PC-9 (cell line): ENCODE results near the gene APOA4. TPM values are rescaled to one million over a fixed set of nuclear protein-coding genes. Genes with fewer than 3 reads are reported as not detected.

Source experiments
- BruUV-seq: library from RNA; stranded (reverse); fragments of 400-500 nt; replicated peaks from 2 replicates; lab custom pipeline; 2021; lab: Mats Ljungman, UMichigan
- CTCF ChIA-PET: fragments of 300-600 bp; sonication (Branson Sonifier 250); formaldehyde crosslinking; loops from one replicate; lab custom pipeline; 2022; ENCODE audit warnings: antibody characterized with exemption; lab: Charles Lee
- POLR2A ChIA-PET: fragments of 300-600 bp; sonication (Branson Sonifier 250); formaldehyde crosslinking; loops from one replicate; lab custom pipeline; 2022; ENCODE audit warnings: antibody characterized with exemption; ENCODE audit not compliant: unreplicated experiment; lab: Charles Lee
- DNase-seq, 2 experiments: peaks; one replicate each; pipeline versions ENCODE4 v3.0.0 to v3.0.0-alpha.2; 2015 to 2022; ENCODE audit warnings: mixed read lengths in 1 of 2
- H2AFZ ChIP-seq: fragments of 200-600 bp; sonication (generic); 2 replicates; pipeline ENCODE4 v1.8.1; 2017; ENCODE audit warnings: antibody characterized with exemption
- H3F3A ChIP-seq: fragments of 200-600 bp; sonication (generic); 2 replicates; pipeline ENCODE4 v1.8.1; 2017; ENCODE audit warnings: antibody characterized with exemption, mild to moderate bottlenecking, low read depth; ENCODE audit not compliant: insufficient read depth
- H3K27ac ChIP-seq: fragments of 200-600 bp; sonication (generic); 2 replicates; pipeline ENCODE4 v1.6.1; 2016; ENCODE audit warnings: mixed run types
- H3K27me3 ChIP-seq: fragments of 200-600 bp; sonication (generic); 2 replicates; pipeline ENCODE4 v1.6.1; 2016; ENCODE audit warnings: low read depth, mixed run types; ENCODE audit not compliant: insufficient read depth
- H3K36me3 ChIP-seq: fragments of 200-600 bp; sonication (generic); 2 replicates; pipeline ENCODE4 v1.6.1; 2016; ENCODE audit warnings: low read depth, mixed run types
- H3K4me1 ChIP-seq: fragments of 200-600 bp; sonication (generic); replicated peaks from 2 replicates; pipeline ENCODE4 v1.6.1; 2016; ENCODE audit warnings: mixed run types; ENCODE audit not compliant: insufficient read depth
- H3K4me2 ChIP-seq: fragments of 200-600 bp; sonication (generic); 2 replicates; pipeline ENCODE4 v1.6.1; 2017; ENCODE audit warnings: mixed run types
- H3K4me3 ChIP-seq: fragments of 200-600 bp; sonication (generic); 2 replicates; pipeline ENCODE4 v1.6.1; 2016; ENCODE audit warnings: mixed run types
- H3K79me2 ChIP-seq: fragments of 200-600 bp; sonication (generic); 2 replicates; pipeline ENCODE4 v1.6.1; 2017; ENCODE audit warnings: low read depth, mixed run types
- H3K9me2 ChIP-seq: fragments of 200-600 bp; sonication (generic); 2 replicates; pipeline ENCODE4 v1.8.1; 2017; ENCODE audit warnings: mild to moderate bottlenecking; ENCODE audit not compliant: insufficient read depth
- H3K9me3 ChIP-seq: fragments of 200-600 bp; sonication (generic); 2 replicates; pipeline ENCODE4 v1.8.1; 2016; ENCODE audit warnings: low read depth; ENCODE audit not compliant: insufficient read depth
- H4K20me1 ChIP-seq: fragments of 200-600 bp; sonication (generic); 2 replicates; pipeline ENCODE4 v1.8.1; 2017; ENCODE audit not compliant: insufficient read depth
- EZH2 ChIP-seq: fragments of 200-600 bp; sonication (generic); IDR thresholded peaks from 2 replicates; pipeline ENCODE4 v1.8.0; 2017; ENCODE audit warnings: antibody characterized with exemption, low read depth
- intact Hi-C: fragments of 100-400 bp; cut with micrococcal nuclease; formaldehyde crosslinking; loops from one replicate; pipeline ENCODE4 v1.10.0; 2022; ENCODE audit not compliant: unreplicated experiment
- total RNA-seq: library from RNA; stranded (reverse); gene quantifications from 2 replicates; pipeline ENCODE4 v1.2.3, GENCODE V29; 2021
- TF ChIP-seq, protein P1 (sequence below): fragments of 200-600 bp; sonication (generic); conservative IDR thresholded peaks from 2 replicates; pipeline ENCODE4 v1.6.1; 2017; ENCODE audit warnings: mixed run types, antibody characterized with exemption, mild to moderate bottlenecking, moderate library complexity

APOA4 gene
- total RNA-seq, 1 experiment from 2014 or later, result not detected

DNA sequence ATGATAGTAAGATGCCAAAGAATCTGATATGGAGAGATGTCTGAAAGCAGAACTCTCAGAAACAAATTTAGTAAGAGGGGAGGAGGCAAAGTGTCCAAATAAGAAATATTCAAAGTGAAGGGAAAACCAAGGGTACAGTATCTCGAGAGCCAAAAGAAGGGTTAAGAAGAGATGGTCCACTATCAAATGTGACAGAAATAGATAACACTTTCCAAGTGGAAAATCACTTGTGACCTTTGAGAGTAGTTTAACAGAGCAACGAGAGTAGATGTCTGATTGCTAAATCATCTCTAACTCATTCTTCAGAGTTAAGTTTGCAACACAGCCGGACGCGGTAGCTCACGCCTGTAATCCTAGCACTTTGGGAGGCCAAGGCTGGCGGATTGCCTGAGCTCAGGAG lies 46.0 kb downstream of the APOA4 start:
- intact Hi-C loops, result no loop called here
- H3K79me2 ChIP-seq, result peaks cover 5% of the 10 kb centered on the region
- H3K36me3 ChIP-seq, result peaks cover 37% of the 10 kb centered on the region; the same call in 1 of the 2 replicates
- H3K9me2 ChIP-seq, result no peaks in the 10 kb centered on the region
- peaks cover 19% of the 10 kb centered on the region for H3K4me1 ChIP-seq
- no peak overlapping the region for H3K27ac ChIP-seq
- no peak overlapping the region for H3K4me3 ChIP-seq
- no TSS peak for BruUV-seq
- CTCF ChIA-PET, result no interaction called here
- H3K9me3 ChIP-seq, result no peaks in the 10 kb centered on the region
- H3K27me3 ChIP-seq, result no peaks in the 10 kb centered on the region
- DNase-seq, result no peak
- TF ChIP-seq, protein P1, sequence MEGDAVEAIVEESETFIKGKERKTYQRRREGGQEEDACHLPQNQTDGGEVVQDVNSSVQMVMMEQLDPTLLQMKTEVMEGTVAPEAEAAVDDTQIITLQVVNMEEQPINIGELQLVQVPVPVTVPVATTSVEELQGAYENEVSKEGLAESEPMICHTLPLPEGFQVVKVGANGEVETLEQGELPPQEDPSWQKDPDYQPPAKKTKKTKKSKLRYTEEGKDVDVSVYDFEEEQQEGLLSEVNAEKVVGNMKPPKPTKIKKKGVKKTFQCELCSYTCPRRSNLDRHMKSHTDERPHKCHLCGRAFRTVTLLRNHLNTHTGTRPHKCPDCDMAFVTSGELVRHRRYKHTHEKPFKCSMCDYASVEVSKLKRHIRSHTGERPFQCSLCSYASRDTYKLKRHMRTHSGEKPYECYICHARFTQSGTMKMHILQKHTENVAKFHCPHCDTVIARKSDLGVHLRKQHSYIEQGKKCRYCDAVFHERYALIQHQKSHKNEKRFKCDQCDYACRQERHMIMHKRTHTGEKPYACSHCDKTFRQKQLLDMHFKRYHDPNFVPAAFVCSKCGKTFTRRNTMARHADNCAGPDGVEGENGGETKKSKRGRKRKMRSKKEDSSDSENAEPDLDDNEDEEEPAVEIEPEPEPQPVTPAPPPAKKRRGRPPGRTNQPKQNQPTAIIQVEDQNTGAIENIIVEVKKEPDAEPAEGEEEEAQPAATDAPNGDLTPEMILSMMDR, result no peak
- TF ChIP-seq EZH2, result no peak
- H3K4me2 ChIP-seq, result no peak overlapping the region
- H4K20me1 ChIP-seq, result no peaks in the 10 kb centered on the region
- H3F3A ChIP-seq, result peaks cover 28% of the 10 kb centered on the region
- POLR2A ChIA-PET, result no interaction called here
- H2AFZ ChIP-seq, result no peak overlapping the region

DNA sequence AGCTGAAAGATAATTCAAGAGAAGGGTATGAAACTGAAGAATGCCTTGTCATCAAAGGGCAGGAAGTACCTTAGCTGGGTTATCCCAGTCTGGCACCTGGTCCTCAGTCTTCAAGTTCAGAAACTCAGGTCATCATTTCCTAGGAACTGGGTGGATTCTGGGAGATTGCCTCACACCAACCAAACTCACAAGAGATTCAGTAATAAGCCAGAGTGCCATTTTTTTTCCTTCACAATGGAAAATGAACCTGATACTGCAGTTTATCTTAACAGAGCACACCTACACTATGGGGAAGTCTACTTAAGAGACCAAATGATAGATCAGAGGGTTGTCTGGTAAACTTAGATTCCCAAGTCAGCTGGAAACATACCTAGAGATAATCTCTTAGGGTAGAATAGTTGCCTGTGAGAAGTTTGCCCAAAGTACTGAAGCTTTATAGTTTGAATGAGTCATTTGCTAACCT lies 46.6 kb downstream of the APOA4 start:
- Histone ChIP-seq H3F3A (peaks cover 28% of the 10 kb centered on the region), H3K9me2 (no peaks in the 10 kb centered on the region), H3K4me3 (no peak overlapping the region), H2AFZ (no peak overlapping the region), H3K4me2 (no peak overlapping the region), H3K27me3 (no peaks in the 10 kb centered on the region), H3K79me2 (peaks cover 10% of the 10 kb centered on the region), H3K27ac (no peak overlapping the region), H4K20me1 (no peaks in the 10 kb centered on the region), H3K36me3 (peaks cover 36% of the 10 kb centered on the region; the same call in 1 of the 2 replicates), H3K4me1 (peaks cover 24% of the 10 kb centered on the region), H3K9me3 (no peaks in the 10 kb centered on the region)
- intact Hi-C loops, result no loop called here
- no TSS peak for BruUV-seq
- TF ChIP-seq, protein P1, result no peak
- TF ChIP-seq EZH2, result no peak
- POLR2A ChIA-PET, result interaction anchor here (0.7 to 0.8 kb wide), 2 partner anchors 53 to 342 kb away, joined by 4 to 6 read pairs; no protein-coding TSS in a partner anchor
- DNase-seq, result no peak
- CTCF ChIA-PET, result no interaction called here

DNA sequence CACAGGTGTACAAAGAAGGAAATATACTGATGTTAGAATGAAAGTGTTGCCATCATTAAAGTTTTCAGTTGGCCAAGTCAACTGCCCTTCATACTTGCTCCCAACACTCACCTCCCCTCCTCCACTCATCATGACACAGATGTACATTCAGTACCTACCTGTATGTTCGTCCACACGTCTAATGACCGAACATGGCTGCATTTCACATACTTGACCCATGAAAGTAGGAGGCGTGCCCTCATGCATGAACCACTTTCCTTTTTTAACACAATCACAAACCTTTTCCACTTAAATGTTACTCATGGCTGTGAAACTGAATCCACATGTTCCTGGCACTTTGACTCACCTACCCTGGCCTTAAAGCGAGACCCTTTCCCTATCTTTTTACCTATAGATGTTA lies 47.1 kb downstream of the APOA4 start:
- Histone ChIP-seq H3K4me3 (no peak overlapping the region), H4K20me1 (no peaks in the 10 kb centered on the region), H3K4me1 (peaks cover 29% of the 10 kb centered on the region), H2AFZ (no peak overlapping the region), H3K79me2 (peaks cover 16% of the 10 kb centered on the region), H3K9me2 (no peaks in the 10 kb centered on the region), H3K27me3 (no peaks in the 10 kb centered on the region), H3K27ac (no peak overlapping the region), H3K9me3 (no peaks in the 10 kb centered on the region), H3F3A (peaks cover 28% of the 10 kb centered on the region), H3K36me3 (peaks cover 31% of the 10 kb centered on the region; the same call in 1 of the 2 replicates), H3K4me2 (no peak overlapping the region)
- intact Hi-C loops, result no loop called here
- no peak for DNase-seq
- ChIA-PET CTCF (no interaction called here), POLR2A (interaction anchor here (0.7 to 0.8 kb wide), 2 partner anchors 53 to 342 kb away, joined by 4 to 6 read pairs; no protein-coding TSS in a partner anchor)
- no TSS peak for BruUV-seq
- no peak for TF ChIP-seq EZH2
- TF ChIP-seq, protein P1, result no peak
